SIG-M5 (cell line): Measurements from ENCODE around the gene WBP2NL.

Source experiments
- DNase-seq: peaks from one replicate; lab custom pipeline; 2025; lab: John Stamatoyannopoulos, UW

WBP2NL gene

DNA sequence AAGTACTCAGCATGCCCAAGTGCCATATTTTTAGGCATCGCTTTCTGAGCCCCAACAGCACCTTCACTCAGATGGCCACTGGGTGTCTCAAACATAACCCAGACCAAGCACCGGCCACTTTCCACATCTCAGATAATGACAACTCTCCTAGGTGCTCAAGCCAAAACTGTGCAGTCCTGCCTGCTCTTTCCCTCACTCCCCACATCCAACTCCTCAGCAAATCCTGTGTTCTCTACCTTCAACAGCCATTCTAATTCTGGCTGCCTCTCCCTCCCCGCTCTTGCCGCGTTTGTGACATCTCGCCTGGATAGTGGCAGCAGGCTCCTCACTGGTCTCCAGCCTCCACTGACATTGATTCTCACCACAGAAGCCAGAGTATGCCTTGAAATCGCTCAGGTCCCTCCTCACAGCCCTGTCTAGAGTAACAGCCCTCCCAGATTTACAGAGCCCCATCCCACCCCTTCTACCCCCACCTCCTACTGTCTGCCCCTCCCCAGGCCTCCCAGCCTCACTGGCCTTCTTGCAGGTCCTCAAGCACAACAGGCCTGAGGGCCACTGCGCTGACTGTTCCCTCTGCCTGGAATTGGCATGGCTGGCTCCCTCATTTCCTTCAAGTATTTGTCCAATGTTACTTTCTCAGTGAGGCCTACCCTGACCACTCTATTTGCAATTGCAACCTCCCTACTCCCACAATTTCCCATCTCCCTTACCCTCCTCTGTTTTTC is 74.2 kb downstream of the WBP2NL start:
- DNase-seq: no peak

DNA sequence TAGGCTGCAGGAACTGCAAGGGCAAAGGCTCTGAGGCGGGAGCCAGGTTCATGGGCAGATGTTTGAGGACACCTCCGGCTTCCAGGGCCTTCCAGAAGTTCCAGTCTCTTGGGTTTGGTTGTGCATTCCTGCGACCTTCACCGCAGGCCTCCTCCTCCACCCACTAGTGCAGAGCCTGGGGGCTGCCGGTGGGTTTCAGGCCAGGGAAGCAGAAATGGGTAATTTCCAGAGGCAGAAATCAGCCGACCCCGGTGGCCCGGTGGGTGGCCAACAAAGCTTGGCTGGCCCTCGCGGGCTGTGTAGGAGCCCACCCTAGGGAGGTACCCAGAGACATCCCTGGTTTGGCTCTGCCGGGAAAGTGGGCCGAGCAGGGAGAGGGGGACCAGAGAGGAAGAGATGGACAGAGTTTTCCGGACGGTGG is 75.0 kb downstream of the WBP2NL start:
- no peak for DNase-seq

DNA sequence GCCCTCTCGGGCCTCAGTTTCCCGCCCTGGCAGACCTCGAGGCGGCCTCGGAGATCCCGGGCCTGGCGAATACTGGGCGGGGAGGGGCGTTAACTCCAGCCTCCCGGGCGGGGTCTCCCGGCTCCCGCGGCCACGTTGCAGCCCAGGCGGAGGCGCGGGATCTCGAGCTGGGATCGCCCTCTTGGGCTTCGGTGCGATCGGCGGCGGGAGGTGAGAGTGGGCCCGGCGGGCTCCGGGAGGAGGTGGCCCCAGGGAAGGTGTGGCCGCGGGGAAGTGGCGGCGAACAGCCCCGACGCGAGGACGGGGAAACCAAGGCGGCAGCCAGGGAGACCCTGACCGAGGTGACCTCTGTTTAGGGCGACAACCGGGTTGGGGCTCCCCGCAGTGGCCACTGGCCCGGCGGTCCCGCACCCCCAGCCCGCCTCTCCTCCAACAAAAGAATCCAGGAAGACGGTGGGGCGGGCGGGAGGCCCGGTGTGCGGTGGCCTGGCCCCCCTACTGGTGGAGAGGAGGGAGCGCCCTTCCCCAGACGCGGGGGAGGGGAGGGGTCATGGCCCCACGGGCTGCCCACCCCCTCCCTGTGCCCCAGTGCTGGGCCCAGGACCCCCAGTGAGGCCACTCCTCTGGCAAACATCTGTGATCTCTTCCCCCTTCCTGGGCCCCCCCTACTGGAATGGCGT is 75.7 kb downstream of the WBP2NL start, which contains the start of gene PHETA2:
PHETA2 (plus strand) TSS at position 117 of the 680 bp plus-strand sequence. CDS start 3,046 bp downstream, outside the sequence.
- no peak for DNase-seq

DNA sequence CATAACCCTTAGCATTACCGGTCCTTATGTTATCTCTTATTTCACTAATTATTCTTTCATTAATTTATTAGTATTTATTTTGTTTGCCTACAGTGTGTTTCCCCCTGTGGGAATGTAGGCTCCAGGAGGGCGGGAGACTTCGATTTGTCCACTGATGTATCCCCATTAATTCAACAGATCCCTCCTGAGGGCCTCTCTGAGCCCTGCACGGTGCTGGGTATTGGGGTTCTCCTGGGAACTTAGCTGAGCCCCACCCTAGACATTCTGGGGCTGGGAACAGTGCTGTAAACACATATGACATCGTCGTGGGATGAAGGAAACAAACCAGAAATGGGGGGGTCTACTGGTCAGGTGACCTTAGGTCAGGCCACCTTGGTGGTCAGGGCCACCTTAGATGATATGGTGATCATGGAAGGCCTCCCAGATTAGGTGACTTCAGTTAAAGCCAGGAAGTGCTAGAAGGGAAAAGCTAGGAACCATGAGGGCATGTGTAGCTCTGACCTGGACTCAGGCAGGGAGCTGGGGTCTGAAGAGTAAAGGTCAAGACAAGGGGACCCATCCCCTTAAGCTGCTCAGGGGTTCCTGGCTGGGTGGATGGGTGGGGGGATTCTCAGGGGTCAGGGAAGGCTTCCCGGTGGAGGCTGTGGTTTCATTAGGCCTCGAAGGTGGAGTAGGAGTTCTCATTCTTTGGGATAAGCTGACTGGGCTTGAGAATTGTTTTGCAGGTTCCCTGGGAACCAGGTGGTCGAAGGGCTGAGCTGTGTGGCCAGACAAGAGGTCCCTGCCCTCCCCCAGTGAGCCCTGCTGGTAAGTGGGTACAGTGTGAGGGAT is 76.5 kb downstream of the WBP2NL start:
- no peak for DNase-seq

DNA sequence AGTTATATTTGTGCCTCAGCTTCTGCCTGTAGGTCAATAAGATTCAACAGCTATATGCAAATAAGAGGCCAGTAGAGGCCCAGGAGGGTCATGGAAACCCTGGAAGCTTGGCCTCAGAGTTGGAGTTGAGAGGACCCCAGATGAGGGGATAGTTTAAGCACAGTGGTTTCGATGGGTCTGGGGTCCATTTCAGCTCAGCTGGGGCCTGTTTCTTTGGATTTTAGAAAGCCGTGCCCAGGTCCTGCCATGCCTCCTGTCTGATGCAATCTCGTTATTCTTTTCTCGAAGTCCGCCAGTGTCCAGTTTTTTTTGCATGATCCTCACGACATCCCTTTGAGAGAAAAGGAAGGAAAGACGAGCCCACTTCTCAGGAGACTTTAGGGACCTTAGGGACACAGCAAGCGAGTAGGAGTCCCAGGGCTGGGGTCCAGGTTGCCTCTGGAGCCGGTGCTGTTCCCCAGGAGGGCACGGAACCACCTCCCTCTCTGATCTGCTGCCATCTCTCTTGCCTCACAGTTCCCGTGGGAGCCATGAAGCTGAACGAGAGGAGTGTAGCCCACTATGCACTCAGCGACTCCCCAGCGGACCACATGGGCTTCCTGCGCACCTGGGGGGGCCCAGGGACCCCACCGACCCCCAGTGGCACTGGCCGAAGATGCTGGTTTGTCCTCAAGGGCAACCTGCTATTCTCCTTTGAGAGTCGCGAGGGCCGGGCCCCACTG is 78.3 kb downstream of the WBP2NL start:
- DNase-seq: no peak

DNA sequence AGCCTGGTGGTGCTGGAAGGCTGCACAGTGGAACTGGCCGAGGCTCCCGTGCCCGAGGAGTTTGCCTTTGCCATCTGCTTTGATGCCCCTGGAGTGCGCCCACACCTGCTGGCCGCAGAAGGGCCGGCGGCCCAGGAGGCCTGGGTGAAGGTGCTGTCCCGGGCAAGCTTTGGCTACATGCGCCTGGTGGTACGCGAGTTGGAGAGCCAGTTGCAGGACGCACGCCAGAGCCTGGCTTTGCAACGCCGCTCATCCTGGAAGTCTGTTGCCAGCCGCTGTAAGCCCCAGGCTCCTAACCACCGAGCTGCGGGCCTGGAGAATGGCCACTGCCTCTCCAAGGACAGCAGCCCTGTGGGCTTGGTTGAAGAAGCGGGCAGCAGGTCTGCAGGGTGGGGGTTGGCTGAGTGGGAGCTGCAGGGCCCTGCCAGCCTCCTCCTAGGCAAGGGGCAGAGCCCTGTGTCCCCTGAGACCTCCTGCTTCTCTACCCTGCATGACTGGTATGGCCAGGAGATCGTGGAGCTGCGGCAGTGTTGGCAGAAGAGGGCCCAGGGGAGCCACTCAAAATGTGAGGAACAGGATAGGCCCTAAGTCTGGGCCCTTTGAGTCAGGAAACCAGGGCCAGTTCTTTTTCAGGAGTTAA is 79.0 kb downstream of the WBP2NL start:
- no peak for DNase-seq
